HepG2 (cell line): ENCODE measurements around the gene CSNK2A1. TPM values are rescaled to one million over a fixed set of nuclear protein-coding genes. Genes with fewer than 3 reads are reported as not detected.

Source experiments
- ATF2 ChIP-seq: sonication (generic); formaldehyde crosslinking; IDR thresholded peaks from 2 replicates; pipeline ENCODE4 v1.4.0; 2020; ENCODE audit warnings: missing genetic modification reagents
- DZIP1 ChIP-seq: sonication (generic); formaldehyde crosslinking; IDR thresholded peaks from 2 replicates; pipeline ENCODE4 v1.5.0; 2020; ENCODE audit warnings: mild to moderate bottlenecking, missing genetic modification reagents
- GFI1 ChIP-seq: sonication (generic); formaldehyde crosslinking; IDR thresholded peaks from 2 replicates; pipeline ENCODE4 v1.5.0; 2020; ENCODE audit warnings: missing genetic modification reagents, mild to moderate bottlenecking, borderline replicate concordance
- IKZF5 ChIP-seq: IDR thresholded peaks from 2 replicates; pipeline ENCODE4 v1.6.1; 2018; ENCODE audit warnings: missing genetic modification reagents, mild to moderate bottlenecking, missing compliant biosample characterization
- KMT2A ChIP-seq: sonication (generic); formaldehyde crosslinking; IDR thresholded peaks from 2 replicates; pipeline ENCODE4 v1.4.0; 2020; ENCODE audit warnings: missing genetic modification reagents
- MEF2D ChIP-seq: sonication (generic); formaldehyde crosslinking; IDR thresholded peaks from 2 replicates; pipeline ENCODE4 v1.5.1; 2020; ENCODE audit warnings: mild to moderate bottlenecking, missing genetic modification reagents
- MTA1 ChIP-seq: sonication (generic); formaldehyde crosslinking; IDR thresholded peaks from 2 replicates; pipeline ENCODE4 v1.4.0; 2020; ENCODE audit warnings: missing genetic modification reagents, mild to moderate bottlenecking, borderline replicate concordance
- NCOR1 ChIP-seq: fragments of 200-600 bp; sonication (generic); IDR thresholded peaks from 2 replicates; pipeline ENCODE4 v1.7.0; 2017; ENCODE audit warnings: antibody characterized with exemption, low read length, borderline replicate concordance
- POLR2AphosphoS5 ChIP-seq: IDR thresholded peaks from 2 replicates; pipeline ENCODE4 v1.6.1; 2012; ENCODE audit warnings: low read depth, low read length
- PTBP1 ChIP-seq: fragments of 200-400 bp; formaldehyde crosslinking; IDR thresholded peaks from 2 replicates; pipeline ENCODE4 v1.6.1; 2018; ENCODE audit warnings: low read length, low read depth; ENCODE audit not compliant: poor library complexity, severe bottlenecking
- SRSF9 ChIP-seq: fragments of 200-400 bp; formaldehyde crosslinking; IDR thresholded peaks from 2 replicates; pipeline ENCODE4 v1.6.1; 2018; ENCODE audit warnings: borderline replicate concordance, mild to moderate bottlenecking, low read depth, low read length; ENCODE audit not compliant: insufficient read depth, poor library complexity, severe bottlenecking
- TEAD3 ChIP-seq: optimal IDR thresholded peaks from 2 replicates; pipeline ENCODE3; 2016; ENCODE audit warnings: borderline replicate concordance
- TRIM22 ChIP-seq: fragments of 450-650 bp; IDR thresholded peaks from 2 replicates; pipeline ENCODE4 v1.6.1; 2017
- ZNF263 ChIP-seq: sonication (generic); formaldehyde crosslinking; IDR thresholded peaks from 2 replicates; pipeline ENCODE4 v1.4.0; 2020; ENCODE audit warnings: missing genetic modification reagents
- ZNF563 ChIP-seq: sonication (generic); formaldehyde crosslinking; IDR thresholded peaks from 2 replicates; pipeline ENCODE4 v1.8.0; 2022; ENCODE audit warnings: mild to moderate bottlenecking, moderate library complexity, missing genetic modification reagents
- ZNF772 ChIP-seq: sonication (generic); formaldehyde crosslinking; IDR thresholded peaks from 2 replicates; pipeline ENCODE4 v1.5.0; 2020; ENCODE audit warnings: mild to moderate bottlenecking, missing genetic modification reagents
- polyA plus RNA-seq, 8 experiments: library from polyadenylated mRNA; depleted of rRNA in 3 of 8; stranded (reverse) in 7 of 8; unstranded in 1 of 8; fragments of >200 nt; fragmentation: Illumina TruSeq in 4 of 8; extraction: Trizol in 4 of 8; gene quantifications; 2 replicates each; pipeline versions ENCODE4 v1.2.1 to v1.2.3, GENCODE V29; 2011 to 2016; ENCODE audit warnings: low read depth in 4 of 8, missing spikeins in 1 of 8, mixed read lengths in 1 of 8; ENCODE audit not compliant: insufficient read depth in 1 of 8
- total RNA-seq, 5 experiments: library from RNA; depleted of rRNA; stranded (reverse); fragments of >200 nt; fragmentation: Illumina TruSeq; extraction: Trizol; gene quantifications; 2 replicates each; pipeline ENCODE4 v1.2.3, GENCODE V29; 2016; ENCODE audit warnings: low read depth in 1 of 5
- TF ChIP-seq, protein P1 (sequence below): sonication (generic); formaldehyde crosslinking; IDR thresholded peaks from 2 replicates; pipeline ENCODE4 v1.5.0; 2020; ENCODE audit warnings: missing genetic modification reagents, mild to moderate bottlenecking, borderline replicate concordance
- TF ChIP-seq, protein P2 (sequence below): conservative IDR thresholded peaks from 2 replicates; pipeline ENCODE4 v1.6.1; 2018; ENCODE audit warnings: missing genetic modification reagents

Gene CSNK2A1
- total and polyA plus RNA-seq, 2 of the 13 experiments (the other 11 are each of a cell fraction or from before 2014, with no cell fraction given) = 153 to 231 TPM

- TF ChIP-seq, protein P1, sequence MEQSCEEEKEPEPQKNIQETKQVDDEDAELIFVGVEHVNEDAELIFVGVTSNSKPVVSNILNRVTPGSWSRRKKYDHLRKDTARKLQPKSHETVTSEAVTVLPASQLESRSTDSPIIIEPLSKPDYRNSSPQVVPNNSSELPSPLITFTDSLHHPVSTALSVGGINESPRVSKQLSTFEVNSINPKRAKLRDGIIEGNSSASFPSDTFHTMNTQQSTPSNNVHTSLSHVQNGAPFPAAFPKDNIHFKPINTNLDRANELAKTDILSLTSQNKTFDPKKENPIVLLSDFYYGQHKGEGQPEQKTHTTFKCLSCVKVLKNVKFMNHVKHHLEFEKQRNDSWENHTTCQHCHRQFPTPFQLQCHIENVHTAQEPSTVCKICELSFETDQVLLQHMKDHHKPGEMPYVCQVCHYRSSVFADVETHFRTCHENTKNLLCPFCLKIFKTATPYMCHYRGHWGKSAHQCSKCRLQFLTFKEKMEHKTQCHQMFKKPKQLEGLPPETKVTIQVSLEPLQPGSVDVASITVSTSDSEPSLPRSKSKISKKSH (CRISPR knock-in tag) = peak; percentile 93
- TF ChIP-seq ZNF263 (CRISPR knock-in tag) = peak; percentile 20; the same call in 1 of the 2 replicates
- TF ChIP-seq TRIM22 = no peak
- TF ChIP-seq KMT2A (CRISPR knock-in tag) = peak; percentile 86
- no peak; the same call in 1 of the 2 replicates for TF ChIP-seq POLR2AphosphoS5
- TF ChIP-seq DZIP1 (CRISPR knock-in tag) = peak; percentile 97; the same call in 1 of the 2 replicates
- 0 out of 2 replicates have a peak, but pooled peaks have one; percentile 25 for TF ChIP-seq MTA1 (CRISPR knock-in tag)
- no peak for TF ChIP-seq MEF2D (CRISPR knock-in tag)
- TF ChIP-seq TEAD3 (CRISPR knock-in tag) = no peak
- TF ChIP-seq, protein P2, sequence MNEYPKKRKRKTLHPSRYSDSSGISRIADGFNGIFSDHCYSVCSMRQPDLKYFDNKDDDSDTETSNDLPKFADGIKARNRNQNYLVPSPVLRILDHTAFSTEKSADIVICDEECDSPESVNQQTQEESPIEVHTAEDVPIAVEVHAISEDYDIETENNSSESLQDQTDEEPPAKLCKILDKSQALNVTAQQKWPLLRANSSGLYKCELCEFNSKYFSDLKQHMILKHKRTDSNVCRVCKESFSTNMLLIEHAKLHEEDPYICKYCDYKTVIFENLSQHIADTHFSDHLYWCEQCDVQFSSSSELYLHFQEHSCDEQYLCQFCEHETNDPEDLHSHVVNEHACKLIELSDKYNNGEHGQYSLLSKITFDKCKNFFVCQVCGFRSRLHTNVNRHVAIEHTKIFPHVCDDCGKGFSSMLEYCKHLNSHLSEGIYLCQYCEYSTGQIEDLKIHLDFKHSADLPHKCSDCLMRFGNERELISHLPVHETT (CRISPR knock-in tag) = no peak; the same call in 1 of the 2 replicates
- TF ChIP-seq SRSF9 = no peak
- TF ChIP-seq GFI1 = no peak
- TF ChIP-seq ZNF772 = no peak
- TF ChIP-seq ZNF563 (CRISPR knock-in tag) = peak; percentile 31; the same call in 1 of the 2 replicates
- TF ChIP-seq NCOR1 = peak; percentile 26; the same call in 1 of the 2 replicates
- TF ChIP-seq ATF2 (CRISPR knock-in tag) = 0 out of 2 replicates have a peak, but pooled peaks have one; percentile 2
- TF ChIP-seq PTBP1 = peak; percentile 24
- TF ChIP-seq IKZF5 (CRISPR knock-in tag) = peak; percentile 37; the same call in 1 of the 2 replicates
Observed at GRCh38 chr20:461254-462198, 82.1 kb downstream of the CSNK2A1 start (continued).
